Measurements from ENCODE around the gene TERC. TPM values are rescaled to one million over a fixed set of nuclear protein-coding genes. Genes with fewer than 3 reads are reported as not detected.

The TERC gene
- total RNA-seq = 10 to 100 TPM in 2 of 6 donors, 1 to 10 TPM in 3, not detected in 1; 1.0 to 11.1 (median 2.7) TPM
- polyA plus RNA-seq = not detected

DNA sequence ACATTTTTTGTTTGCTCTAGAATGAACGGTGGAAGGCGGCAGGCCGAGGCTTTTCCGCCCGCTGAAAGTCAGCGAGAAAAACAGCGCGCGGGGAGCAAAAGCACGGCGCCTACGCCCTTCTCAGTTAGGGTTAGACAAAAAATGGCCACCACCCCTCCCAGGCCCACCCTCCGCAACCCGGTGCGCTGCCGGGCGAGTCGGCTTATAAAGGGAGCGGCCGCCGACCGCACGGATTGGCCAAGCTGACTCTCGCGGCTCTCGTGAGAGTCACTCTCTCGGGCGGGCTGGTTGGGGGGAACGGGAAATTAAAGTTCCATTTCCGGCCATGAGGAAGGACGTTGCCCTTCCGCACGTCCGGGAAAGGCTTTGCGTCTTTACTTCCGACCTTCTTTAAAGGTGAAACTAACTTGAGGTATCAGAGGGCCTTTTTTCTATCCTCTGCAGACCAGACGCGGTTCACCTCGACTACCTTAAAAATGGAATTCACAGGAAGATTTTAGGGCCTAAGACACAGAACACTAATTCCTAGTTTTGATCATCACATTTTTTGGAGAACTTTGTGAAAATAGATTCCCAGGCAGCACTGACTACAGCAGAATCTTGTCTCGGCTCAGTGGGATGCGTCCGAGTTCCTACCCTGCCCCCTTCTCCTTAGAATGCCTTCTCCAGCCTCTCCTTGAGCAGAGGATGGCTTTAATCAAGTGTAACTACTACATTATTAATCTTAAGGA, at the start of gene TERC:
TERC (minus strand) TSS at position 179 of the 731 bp plus-strand sequence.
- intact Hi-C loops (cut with DNase I) = no loop called here
- FAIRE-seq (no peak), ATAC-seq (peak; percentile 88 to 95 (median 94)), DNase-seq (peak; percentile 87 to 95 (median 92))
- Histone ChIP-seq H3K27ac (peak within 1 kb of the TSS; percentile 73 to 94 (median 92)), H3K9me3 (no peaks in the 10 kb centered on the region), H3K27me3 (no peaks in the 10 kb centered on the region), H3K36me3 (no peaks in the 10 kb centered on the region), H3K4me1 (no peaks in the 10 kb centered on the region), H3K4me3 (peak within 1 kb of the TSS; percentile 52 to 84 (median 65))
- TF ChIP-seq, protein P1, sequence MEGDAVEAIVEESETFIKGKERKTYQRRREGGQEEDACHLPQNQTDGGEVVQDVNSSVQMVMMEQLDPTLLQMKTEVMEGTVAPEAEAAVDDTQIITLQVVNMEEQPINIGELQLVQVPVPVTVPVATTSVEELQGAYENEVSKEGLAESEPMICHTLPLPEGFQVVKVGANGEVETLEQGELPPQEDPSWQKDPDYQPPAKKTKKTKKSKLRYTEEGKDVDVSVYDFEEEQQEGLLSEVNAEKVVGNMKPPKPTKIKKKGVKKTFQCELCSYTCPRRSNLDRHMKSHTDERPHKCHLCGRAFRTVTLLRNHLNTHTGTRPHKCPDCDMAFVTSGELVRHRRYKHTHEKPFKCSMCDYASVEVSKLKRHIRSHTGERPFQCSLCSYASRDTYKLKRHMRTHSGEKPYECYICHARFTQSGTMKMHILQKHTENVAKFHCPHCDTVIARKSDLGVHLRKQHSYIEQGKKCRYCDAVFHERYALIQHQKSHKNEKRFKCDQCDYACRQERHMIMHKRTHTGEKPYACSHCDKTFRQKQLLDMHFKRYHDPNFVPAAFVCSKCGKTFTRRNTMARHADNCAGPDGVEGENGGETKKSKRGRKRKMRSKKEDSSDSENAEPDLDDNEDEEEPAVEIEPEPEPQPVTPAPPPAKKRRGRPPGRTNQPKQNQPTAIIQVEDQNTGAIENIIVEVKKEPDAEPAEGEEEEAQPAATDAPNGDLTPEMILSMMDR (IDR thresholded peaks at IDR 0.05) = no peak
- WGBS, 2 donors = 9 to 10% methylated on average over 42 of the region's 42 CpGs

GRCh38 chr3:169813757-169814517, 49.1 kb upstream of the TERC start:
- intact Hi-C loops (cut with DNase I) = no loop called here
- peak in 1 of 6 donors; percentile 17 for DNase-seq
- Histone ChIP-seq H3K27me3 (peaks cover 0 to 4% (median 0%) of the 10 kb centered on the region in 4 donors), H3K9me3 (no peaks in the 10 kb centered on the region), H3K4me1 (peaks cover 0 to 4% (median 0%) of the 10 kb centered on the region in 3 donors), H3K4me3 (peak overlapping the region in 1 of 4 donors; percentile 70), H3K27ac (no peak overlapping the region), H3K36me3 (no peaks in the 10 kb centered on the region)
- no peak for FAIRE-seq
- 60 to 62% methylated on average over 27 of the region's 27 CpGs for WGBS, 2 donors
- peak in 3 of 4 donors; percentile 36 to 57 (median 37) for ATAC-seq
- TF ChIP-seq, protein P1 (IDR thresholded peaks at IDR 0.05) = no peak

DNA sequence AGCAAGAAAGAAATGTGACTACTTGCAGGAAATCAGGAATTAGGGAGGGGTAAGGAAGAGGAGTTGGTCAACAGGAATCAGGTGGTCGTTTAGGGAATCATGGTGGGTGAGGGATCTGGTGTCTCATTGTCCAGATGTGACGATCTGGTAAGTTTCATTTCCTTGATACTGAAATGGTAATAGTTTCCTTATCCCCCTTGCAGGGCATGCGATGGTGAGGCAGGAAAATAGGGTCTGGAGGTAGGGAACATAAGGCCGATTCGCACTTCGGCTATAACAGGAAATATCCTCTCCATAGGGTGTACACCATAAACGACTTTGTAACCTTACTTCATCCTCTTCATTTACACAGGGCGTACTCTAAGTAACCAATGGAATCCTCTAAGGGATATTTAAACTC, 48.4 kb upstream of the TERC start:
- no peak for ATAC-seq

GRCh38 chr3:169812332-169813235, 47.7 kb upstream of the TERC start, which contains the start of the genes LRRC34 and LRRIQ4:
Gene LRRC34 (minus strand): TSS chr3:169812904. CDS start chr3:169812548, 356 bp downstream.
Gene LRRIQ4 (plus strand): TSS chr3:169812870. CDS start chr3:169821922, 9,052 bp downstream.
- H3K4me3 ChIP-seq = peak within 1 kb of the TSS; percentile 27 to 70 (median 36)
- peaks cover 0 to 4% (median 0%) of the 10 kb centered on the region in 3 donors for H3K4me1 ChIP-seq
- 11 to 15% methylated on average over 50 to 56 of the region's 56 CpGs for WGBS, 2 donors
- peak within 1 kb of the TSS in 2 of 4 donors; percentile 12 to 33 for H3K27ac ChIP-seq
- DNase-seq (peak; percentile 48 to 86 (median 64)), FAIRE-seq (no peak), ATAC-seq (peak; percentile 91 to 95 (median 92))
- H3K27me3 ChIP-seq = peaks cover 0 to 4% (median 0%) of the 10 kb centered on the region in 4 donors
- H3K36me3 ChIP-seq = no peaks in the 10 kb centered on the region
- TF ChIP-seq, protein P1 (IDR thresholded peaks at IDR 0.05) = no peak
- intact Hi-C loops (cut with DNase I) = no loop called here
- no peaks in the 10 kb centered on the region for H3K9me3 ChIP-seq

More for the DNA sequence above, 48.4 kb upstream of the TERC start:
- peaks cover 0 to 4% (median 0%) of the 10 kb centered on the region in 3 donors for H3K4me1 ChIP-seq
- no peak overlapping the region for H3K27ac ChIP-seq
- H3K36me3 ChIP-seq = no peaks in the 10 kb centered on the region
- intact Hi-C loops (cut with DNase I) = no loop called here
- FAIRE-seq (no peak), DNase-seq (no peak)
- WGBS, 2 donors = 70 to 77% methylated on average over 8 of the region's 8 CpGs
- H3K4me3 ChIP-seq = peak overlapping the region in 1 of 4 donors; percentile 70
- peaks cover 0 to 4% (median 0%) of the 10 kb centered on the region in 4 donors for H3K27me3 ChIP-seq
- H3K9me3 ChIP-seq = no peaks in the 10 kb centered on the region
- TF ChIP-seq, protein P1 (IDR thresholded peaks at IDR 0.05) = no peak

Data from pancreas (tissue), 10 donors.